PFSK-1 (cell line): ENCODE measurements around the gene SATB1.

Experiments used
- FOXP2 ChIP-seq: optimal IDR thresholded peaks from 2 replicates; pipeline ENCODE3; 2011; ENCODE audit warnings: borderline replicate concordance, control low read depth, inconsistent platforms; ENCODE audit not compliant: insufficient read depth; ENCODE audit errors: extremely low read length, extremely low read depth
- POLR2AphosphoS5 ChIP-seq: IDR thresholded peaks from 2 replicates; pipeline ENCODE4 v1.6.1; 2012; ENCODE audit warnings: low read depth, mild to moderate bottlenecking, control low read depth, low read length, moderate library complexity
- SIN3A ChIP-seq: IDR thresholded peaks from 2 replicates; pipeline ENCODE4 v1.6.1; 2012; ENCODE audit warnings: mild to moderate bottlenecking, low read length, moderate library complexity, borderline replicate concordance; ENCODE audit not compliant: insufficient read depth
- TAF1 ChIP-seq: IDR thresholded peaks from 2 replicates; pipeline ENCODE4 v1.6.1; 2012; ENCODE audit warnings: low read length, control low read depth, borderline replicate concordance; ENCODE audit not compliant: insufficient read depth
- TF ChIP-seq, protein P1 (sequence below), 2 experiments: IDR thresholded peaks; 2 replicates each; pipeline versions ENCODE4 v1.6.1 to v1.8.0; 2011 to 2012; ENCODE audit warnings: low read depth in 2 of 2, low read length in 2 of 2, control low read depth in 1 of 2, inconsistent platforms in 1 of 2, mild to moderate bottlenecking in 1 of 2, moderate library complexity in 1 of 2; ENCODE audit not compliant: insufficient read depth in 1 of 2

The SATB1 gene

GRCh38 chr3:18438586-18438985 is 13.4 kb upstream of the SATB1 start:
- TF ChIP-seq, protein P1, sequence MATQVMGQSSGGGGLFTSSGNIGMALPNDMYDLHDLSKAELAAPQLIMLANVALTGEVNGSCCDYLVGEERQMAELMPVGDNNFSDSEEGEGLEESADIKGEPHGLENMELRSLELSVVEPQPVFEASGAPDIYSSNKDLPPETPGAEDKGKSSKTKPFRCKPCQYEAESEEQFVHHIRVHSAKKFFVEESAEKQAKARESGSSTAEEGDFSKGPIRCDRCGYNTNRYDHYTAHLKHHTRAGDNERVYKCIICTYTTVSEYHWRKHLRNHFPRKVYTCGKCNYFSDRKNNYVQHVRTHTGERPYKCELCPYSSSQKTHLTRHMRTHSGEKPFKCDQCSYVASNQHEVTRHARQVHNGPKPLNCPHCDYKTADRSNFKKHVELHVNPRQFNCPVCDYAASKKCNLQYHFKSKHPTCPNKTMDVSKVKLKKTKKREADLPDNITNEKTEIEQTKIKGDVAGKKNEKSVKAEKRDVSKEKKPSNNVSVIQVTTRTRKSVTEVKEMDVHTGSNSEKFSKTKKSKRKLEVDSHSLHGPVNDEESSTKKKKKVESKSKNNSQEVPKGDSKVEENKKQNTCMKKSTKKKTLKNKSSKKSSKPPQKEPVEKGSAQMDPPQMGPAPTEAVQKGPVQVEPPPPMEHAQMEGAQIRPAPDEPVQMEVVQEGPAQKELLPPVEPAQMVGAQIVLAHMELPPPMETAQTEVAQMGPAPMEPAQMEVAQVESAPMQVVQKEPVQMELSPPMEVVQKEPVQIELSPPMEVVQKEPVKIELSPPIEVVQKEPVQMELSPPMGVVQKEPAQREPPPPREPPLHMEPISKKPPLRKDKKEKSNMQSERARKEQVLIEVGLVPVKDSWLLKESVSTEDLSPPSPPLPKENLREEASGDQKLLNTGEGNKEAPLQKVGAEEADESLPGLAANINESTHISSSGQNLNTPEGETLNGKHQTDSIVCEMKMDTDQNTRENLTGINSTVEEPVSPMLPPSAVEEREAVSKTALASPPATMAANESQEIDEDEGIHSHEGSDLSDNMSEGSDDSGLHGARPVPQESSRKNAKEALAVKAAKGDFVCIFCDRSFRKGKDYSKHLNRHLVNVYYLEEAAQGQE (IDR thresholded peaks at IDR 0.05; ENCODE audit: insufficient read depth in 1 of 2, low read depth in 2 of 2, low read length in 2 of 2) = no peak
- TF ChIP-seq SIN3A (no peak), TAF1 (no peak), POLR2AphosphoS5 (no peak), FOXP2 (no peak)

DNA sequence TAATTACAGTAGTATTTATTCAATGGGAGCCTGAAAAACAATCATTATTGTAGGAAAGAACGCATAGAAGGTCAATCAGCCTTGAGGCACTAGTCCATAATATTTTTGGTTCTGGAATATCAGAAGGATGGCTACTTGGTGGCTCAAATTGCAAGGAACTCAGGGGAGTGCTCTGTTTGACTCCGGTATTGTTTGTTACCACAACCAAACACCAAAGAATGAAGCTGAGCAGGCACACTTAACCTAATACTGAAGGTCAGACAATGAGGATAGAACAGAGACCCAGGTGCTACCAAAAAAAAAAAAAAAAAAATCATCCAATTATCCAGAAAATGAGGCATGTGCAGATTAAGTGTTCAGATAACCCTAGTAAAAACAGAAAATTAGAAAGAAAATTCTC is 11.1 kb upstream of the SATB1 start:
- TF ChIP-seq TAF1 (no peak), POLR2AphosphoS5 (no peak), SIN3A (no peak), FOXP2 (no peak)
- TF ChIP-seq, protein P1 (IDR thresholded peaks at IDR 0.05; ENCODE audit: insufficient read depth in 1 of 2, low read depth in 2 of 2, low read length in 2 of 2) = no peak

DNA sequence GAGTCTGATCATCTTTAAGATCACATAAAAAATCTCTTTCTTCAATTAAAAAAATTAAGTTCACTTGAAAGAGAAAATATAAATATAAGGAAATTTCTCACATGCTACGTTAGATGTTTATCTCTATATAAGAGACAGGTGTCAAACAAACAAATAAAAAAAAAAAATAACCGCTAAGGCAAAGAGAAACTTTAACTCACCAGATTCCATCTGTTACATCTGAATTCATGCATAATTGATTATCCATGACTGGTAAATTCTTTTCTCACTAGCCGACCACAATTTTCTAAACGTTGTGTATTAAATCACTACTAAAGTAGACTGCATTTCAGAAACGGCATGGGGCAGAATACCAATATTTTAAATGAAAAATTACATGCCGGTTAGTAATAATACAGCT is 9.6 kb upstream of the SATB1 start:
- TF ChIP-seq POLR2AphosphoS5 = no peak
- no peak for TF ChIP-seq TAF1
- TF ChIP-seq SIN3A = no peak
- TF ChIP-seq, protein P1 (IDR thresholded peaks at IDR 0.05; ENCODE audit: insufficient read depth in 1 of 2, low read depth in 2 of 2, low read length in 2 of 2) = no peak
- TF ChIP-seq FOXP2 = no peak

DNA sequence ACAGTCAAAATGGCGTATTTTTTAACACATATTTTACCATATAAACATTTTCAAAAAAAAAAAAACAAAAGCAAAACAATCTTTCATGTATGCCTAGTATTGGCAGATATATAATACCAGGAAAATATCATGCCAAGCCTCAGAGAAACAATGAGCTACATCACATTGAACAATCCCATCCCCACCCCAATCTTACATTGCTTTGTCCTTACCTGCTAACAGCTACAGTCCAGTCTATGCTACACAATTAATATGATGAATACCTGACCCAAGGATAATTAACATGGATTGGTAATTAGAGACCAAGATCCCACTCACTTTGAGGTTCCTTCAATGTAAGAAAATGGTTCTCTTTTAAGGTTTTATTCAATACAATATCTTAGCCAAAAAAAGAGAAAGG is 7.6 kb upstream of the SATB1 start:
- TF ChIP-seq POLR2AphosphoS5 (no peak), TAF1 (no peak), FOXP2 (no peak), SIN3A (no peak)
- TF ChIP-seq, protein P1 (IDR thresholded peaks at IDR 0.05; ENCODE audit: insufficient read depth in 1 of 2, low read depth in 2 of 2, low read length in 2 of 2) = no peak

DNA sequence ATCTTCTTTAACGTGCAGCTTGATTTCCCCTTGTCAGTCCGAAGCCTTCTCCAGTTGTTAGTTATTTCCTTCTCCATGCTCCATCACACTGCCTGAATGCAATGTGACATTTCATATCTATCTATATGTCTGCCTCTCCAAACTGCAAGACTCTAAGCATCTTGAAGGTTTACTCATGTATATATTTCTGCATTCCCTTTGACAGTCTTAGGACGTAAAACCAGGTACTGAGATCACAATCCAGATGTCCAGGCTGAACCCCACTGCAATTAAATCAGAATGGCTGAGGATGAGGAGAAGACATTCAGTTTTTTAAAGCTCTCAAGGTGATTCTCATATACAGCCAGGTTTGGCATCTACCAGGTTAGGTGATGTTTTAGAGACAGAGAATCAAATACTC is 6.1 kb upstream of the SATB1 start:
- TF ChIP-seq SIN3A (no peak), POLR2AphosphoS5 (no peak), FOXP2 (no peak), TAF1 (no peak)
- TF ChIP-seq, protein P1 (IDR thresholded peaks at IDR 0.05; ENCODE audit: insufficient read depth in 1 of 2, low read depth in 2 of 2, low read length in 2 of 2) = no peak
